ENCODE results near the gene SAXO1. TPM values are rescaled to one million over a fixed set of nuclear protein-coding genes. Genes with fewer than 3 reads are reported as not detected.

SAXO1 gene
- total RNA-seq, 1 donor from 2014 or later, result under 0.01 TPM

- TF ChIP-seq CTCF (IDR thresholded peaks at IDR 0.05; ENCODE audit: insufficient read depth, low read length, poor library complexity, severe bottlenecking), result no peak
- Histone ChIP-seq H3K36me3 (ENCODE audit: control insufficient read depth, insufficient read depth, low read length) (no peaks in the 10 kb centered on the region), H3K27me3 (ENCODE audit: control insufficient read depth, insufficient read depth, low read length) (no peaks in the 10 kb centered on the region), H3K4me3 (ENCODE audit: low read depth, low read length) (no peak overlapping the region)
- DNase-seq (ENCODE audit: low read depth), result no peak
Observed at GRCh38 chr9:18923671-18924430, 109.2 kb downstream of the SAXO1 start.

- Histone ChIP-seq H3K36me3 (ENCODE audit: control insufficient read depth, insufficient read depth, low read length) (no peaks in the 10 kb centered on the region), H3K4me3 (ENCODE audit: low read depth, low read length) (no peak overlapping the region), H3K27me3 (ENCODE audit: control insufficient read depth, insufficient read depth, low read length) (no peaks in the 10 kb centered on the region)
- DNase-seq (ENCODE audit: low read depth), result no peak
- TF ChIP-seq CTCF (IDR thresholded peaks at IDR 0.05; ENCODE audit: insufficient read depth, low read length, poor library complexity, severe bottlenecking), result no peak
Observed at GRCh38 chr9:18923167-18923566, 109.8 kb downstream of the SAXO1 start.

GRCh38 chr9:18922161-18922885 lies 110.7 kb downstream of the SAXO1 start:
- no peak for DNase-seq (ENCODE audit: low read depth)
- no peaks in the 10 kb centered on the region for H3K36me3 ChIP-seq (ENCODE audit: control insufficient read depth, insufficient read depth, low read length)
- TF ChIP-seq CTCF (IDR thresholded peaks at IDR 0.05; ENCODE audit: insufficient read depth, low read length, poor library complexity, severe bottlenecking), result no peak
- no peaks in the 10 kb centered on the region for H3K27me3 ChIP-seq (ENCODE audit: control insufficient read depth, insufficient read depth, low read length)
- H3K4me3 ChIP-seq (ENCODE audit: low read depth, low read length), result no peak overlapping the region

- no peak for TF ChIP-seq CTCF (IDR thresholded peaks at IDR 0.05; ENCODE audit: insufficient read depth, low read length, poor library complexity, severe bottlenecking)
- H3K4me3 ChIP-seq (ENCODE audit: low read depth, low read length), result no peak overlapping the region
- H3K36me3 ChIP-seq (ENCODE audit: control insufficient read depth, insufficient read depth, low read length), result no peaks in the 10 kb centered on the region
- DNase-seq (ENCODE audit: low read depth), result no peak
- no peaks in the 10 kb centered on the region for H3K27me3 ChIP-seq (ENCODE audit: control insufficient read depth, insufficient read depth, low read length)
Observed at GRCh38 chr9:18921366-18922075, 111.5 kb downstream of the SAXO1 start.

- no peak for DNase-seq (ENCODE audit: low read depth)
- TF ChIP-seq CTCF (IDR thresholded peaks at IDR 0.05; ENCODE audit: insufficient read depth, low read length, poor library complexity, severe bottlenecking), result no peak
- Histone ChIP-seq H3K36me3 (ENCODE audit: control insufficient read depth, insufficient read depth, low read length) (no peaks in the 10 kb centered on the region), H3K27me3 (ENCODE audit: control insufficient read depth, insufficient read depth, low read length) (no peaks in the 10 kb centered on the region), H3K4me3 (ENCODE audit: low read depth, low read length) (no peak overlapping the region)
Observed at GRCh38 chr9:18920141-18921084, 112.6 kb downstream of the SAXO1 start.

All from kidney epithelial cell (primary cell).